Measurements from ENCODE around the gene SAMD11. TPM values are rescaled to one million over a fixed set of nuclear protein-coding genes. Genes with fewer than 3 reads are reported as not detected.

Gene SAMD11
- total RNA-seq, 1 donor from 2014 or later = not detected

DNA sequence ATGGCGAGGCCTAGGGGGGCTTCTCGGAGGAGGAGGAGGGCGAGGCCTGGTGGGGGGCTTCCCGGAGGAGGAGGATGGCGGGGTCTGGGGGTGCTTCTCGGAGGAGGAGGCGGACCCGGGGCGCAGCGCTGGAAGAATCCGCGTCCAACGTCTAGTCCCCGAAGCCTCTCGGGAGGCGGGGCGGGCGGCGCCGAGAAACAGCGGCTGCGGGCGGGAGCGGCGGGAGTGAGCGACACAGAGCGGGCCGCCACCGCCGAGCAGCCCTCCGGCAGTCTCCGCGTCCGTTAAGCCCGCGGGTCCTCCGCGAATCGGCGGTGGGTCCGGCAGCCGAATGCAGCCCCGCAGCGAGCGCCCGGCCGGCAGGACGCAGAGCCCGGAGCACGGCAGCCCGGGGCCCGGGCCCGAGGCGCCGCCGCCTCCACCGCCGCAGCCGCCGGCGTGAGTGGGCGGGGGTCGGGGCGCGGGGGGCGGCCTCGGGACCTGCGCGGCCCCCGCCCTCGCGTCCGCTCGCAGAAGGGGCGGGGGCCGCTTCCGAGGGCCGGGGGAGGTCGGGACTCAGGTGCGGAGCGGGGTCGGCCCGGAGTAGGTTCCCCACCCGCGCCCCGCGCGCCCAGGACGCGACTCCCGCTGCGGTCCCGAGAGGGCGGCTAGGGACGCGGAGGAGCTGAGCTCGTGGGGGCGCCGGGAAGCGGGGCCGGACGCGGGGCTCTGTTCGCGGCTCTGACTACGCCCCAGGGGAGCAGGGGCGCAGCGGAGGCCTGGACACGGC lies 36.8 kb downstream of the SAMD11 start, which contains the start of gene KLHL17:
TSS of gene KLHL17 (plus strand) at position 222 of the 769 bp plus-strand sequence. CDS start at position 332, 110 bp downstream.
- Mint-ChIP-seq H3K4me3 (peak within 1 kb of the TSS; percentile 89), H3K36me3 (ENCODE audit: low read depth) (peaks cover 26% of the 10 kb centered on the region), H3K27me3 (no peaks in the 10 kb centered on the region), H3K27ac (peak within 1 kb of the TSS; percentile 41), H3K9me3 (no peaks in the 10 kb centered on the region), H3K4me1 (peaks cover 25% of the 10 kb centered on the region)
- CTCF ChIA-PET = no interaction called here
- DNase-seq = peak; percentile 78
- POLR2A ChIA-PET = no interaction called here
- ATAC-seq (ENCODE audit: low read depth) = peak; percentile 63
- TF ChIP-seq, protein P1, sequence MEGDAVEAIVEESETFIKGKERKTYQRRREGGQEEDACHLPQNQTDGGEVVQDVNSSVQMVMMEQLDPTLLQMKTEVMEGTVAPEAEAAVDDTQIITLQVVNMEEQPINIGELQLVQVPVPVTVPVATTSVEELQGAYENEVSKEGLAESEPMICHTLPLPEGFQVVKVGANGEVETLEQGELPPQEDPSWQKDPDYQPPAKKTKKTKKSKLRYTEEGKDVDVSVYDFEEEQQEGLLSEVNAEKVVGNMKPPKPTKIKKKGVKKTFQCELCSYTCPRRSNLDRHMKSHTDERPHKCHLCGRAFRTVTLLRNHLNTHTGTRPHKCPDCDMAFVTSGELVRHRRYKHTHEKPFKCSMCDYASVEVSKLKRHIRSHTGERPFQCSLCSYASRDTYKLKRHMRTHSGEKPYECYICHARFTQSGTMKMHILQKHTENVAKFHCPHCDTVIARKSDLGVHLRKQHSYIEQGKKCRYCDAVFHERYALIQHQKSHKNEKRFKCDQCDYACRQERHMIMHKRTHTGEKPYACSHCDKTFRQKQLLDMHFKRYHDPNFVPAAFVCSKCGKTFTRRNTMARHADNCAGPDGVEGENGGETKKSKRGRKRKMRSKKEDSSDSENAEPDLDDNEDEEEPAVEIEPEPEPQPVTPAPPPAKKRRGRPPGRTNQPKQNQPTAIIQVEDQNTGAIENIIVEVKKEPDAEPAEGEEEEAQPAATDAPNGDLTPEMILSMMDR (IDR thresholded peaks at IDR 0.05) = no peak
- intact Hi-C loops (cut with micrococcal nuclease) = loop anchor here (5.0 kb wide), 1 partner anchor 53 kb away; no protein-coding TSS in a partner anchor

DNA sequence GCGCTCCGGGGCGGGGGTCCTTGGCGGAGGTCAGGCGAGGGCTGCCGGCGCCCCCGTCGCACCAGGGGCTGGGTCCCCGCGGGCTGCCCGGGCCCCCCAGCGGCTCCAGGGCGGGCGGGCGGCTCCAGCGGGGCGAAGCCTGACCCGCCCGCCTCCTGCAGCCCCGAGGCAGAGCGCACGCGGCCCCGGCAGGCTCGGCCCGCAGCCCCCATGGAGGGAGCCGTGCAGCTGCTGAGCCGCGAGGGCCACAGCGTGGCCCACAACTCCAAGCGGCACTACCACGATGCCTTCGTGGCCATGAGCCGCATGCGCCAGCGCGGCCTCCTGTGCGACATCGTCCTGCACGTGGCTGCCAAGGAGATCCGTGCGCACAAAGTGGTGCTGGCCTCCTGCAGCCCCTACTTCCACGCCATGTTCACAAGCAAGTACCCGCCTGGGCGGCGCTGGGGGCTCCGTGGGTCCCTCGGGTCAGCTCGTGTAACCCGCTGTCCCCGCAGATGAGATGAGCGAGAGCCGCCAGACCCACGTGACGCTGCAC lies 37.5 kb downstream of the SAMD11 start:
- intact Hi-C loops (cut with micrococcal nuclease) = loop anchor here (5.0 kb wide), 1 partner anchor 54 kb away; no protein-coding TSS in a partner anchor
- no peaks in the 10 kb centered on the region for H3K27me3 Mint-ChIP-seq
- no peak overlapping the region for H3K27ac Mint-ChIP-seq
- no peak for DNase-seq
- H3K9me3 Mint-ChIP-seq = no peaks in the 10 kb centered on the region
- peaks cover 27% of the 10 kb centered on the region for H3K4me1 Mint-ChIP-seq
- ChIA-PET CTCF (no interaction called here), POLR2A (no interaction called here)
- H3K36me3 Mint-ChIP-seq (ENCODE audit: low read depth) = peaks cover 20% of the 10 kb centered on the region
- TF ChIP-seq, protein P1 (IDR thresholded peaks at IDR 0.05) = no peak
- no peak for ATAC-seq (ENCODE audit: low read depth)
- peak overlapping the region; percentile 46 for H3K4me3 Mint-ChIP-seq

DNA sequence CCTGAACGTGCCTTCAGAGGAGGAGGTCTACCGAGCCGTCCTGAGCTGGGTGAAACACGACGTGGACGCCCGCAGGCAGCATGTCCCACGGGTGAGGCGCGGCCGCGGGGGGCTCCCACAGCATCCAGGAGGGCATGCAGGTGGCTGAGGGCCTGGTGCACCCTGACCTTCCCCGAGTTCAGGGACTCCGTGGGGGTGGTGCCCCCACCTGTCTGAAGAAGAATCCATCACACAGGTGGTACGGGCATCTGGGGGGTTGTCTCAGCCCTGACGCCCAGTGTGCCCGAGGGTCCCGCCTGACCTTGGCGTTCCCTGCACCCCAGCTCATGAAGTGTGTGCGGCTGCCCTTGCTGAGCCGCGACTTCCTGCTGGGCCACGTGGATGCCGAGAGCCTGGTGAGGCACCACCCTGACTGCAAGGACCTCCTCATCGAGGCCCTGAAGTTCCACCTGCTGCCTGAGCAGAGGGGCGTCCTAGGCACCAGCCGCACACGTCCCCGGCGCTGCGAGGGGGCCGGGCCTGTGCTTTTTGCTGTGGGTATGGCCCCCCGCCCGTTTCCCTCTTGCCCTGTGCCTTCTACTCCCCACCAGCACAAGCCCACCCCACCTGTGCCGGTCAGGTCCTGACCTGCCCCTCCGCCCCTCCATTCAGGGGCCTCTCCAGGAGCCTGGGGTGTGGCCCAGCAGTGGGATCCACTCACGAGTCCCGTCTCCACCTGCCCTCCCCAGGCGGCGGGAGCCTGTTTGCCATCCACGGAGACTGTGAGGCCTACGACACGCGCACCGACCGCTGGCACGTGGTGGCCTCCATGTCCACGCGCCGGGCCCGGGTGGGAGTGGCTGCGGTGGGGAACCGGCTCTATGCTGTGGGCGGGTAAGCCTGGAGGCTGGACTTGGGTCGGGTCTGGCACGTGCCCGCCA lies 38.9 kb downstream of the SAMD11 start:
- H3K27ac Mint-ChIP-seq = no peak overlapping the region
- H3K4me1 Mint-ChIP-seq = peaks cover 22% of the 10 kb centered on the region
- peak overlapping the region; percentile 67 for H3K4me3 Mint-ChIP-seq
- TF ChIP-seq, protein P1 (IDR thresholded peaks at IDR 0.05) = no peak
- ChIA-PET CTCF (no interaction called here), POLR2A (no interaction called here)
- H3K27me3 Mint-ChIP-seq = no peaks in the 10 kb centered on the region
- H3K36me3 Mint-ChIP-seq (ENCODE audit: low read depth) = peaks cover 5% of the 10 kb centered on the region
- ATAC-seq (ENCODE audit: low read depth) = no peak
- no peak for DNase-seq
- intact Hi-C loops (cut with micrococcal nuclease) = loop anchor here (5.0 kb wide), 1 partner anchor 55 kb away; no protein-coding TSS in a partner anchor
- no peaks in the 10 kb centered on the region for H3K9me3 Mint-ChIP-seq

DNA sequence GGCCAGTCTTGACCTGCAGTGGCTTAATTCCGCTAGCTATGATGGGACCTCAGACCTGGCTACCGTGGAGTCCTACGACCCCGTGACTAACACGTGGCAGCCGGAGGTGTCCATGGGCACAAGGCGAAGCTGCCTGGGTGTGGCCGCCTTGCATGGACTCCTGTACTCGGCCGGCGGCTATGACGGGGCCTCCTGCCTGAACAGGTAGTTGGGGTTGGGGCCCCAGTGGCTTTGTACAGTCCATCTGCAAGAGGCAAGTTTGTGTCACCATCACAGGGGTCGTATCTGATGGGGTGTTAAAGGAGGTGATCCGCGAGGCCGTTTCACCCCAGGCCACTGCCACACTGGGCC lies 39.6 kb downstream of the SAMD11 start:
- H3K4me3 Mint-ChIP-seq = no peak overlapping the region
- peaks cover 17% of the 10 kb centered on the region for H3K4me1 Mint-ChIP-seq
- TF ChIP-seq, protein P1 (IDR thresholded peaks at IDR 0.05) = no peak
- no peak overlapping the region for H3K27ac Mint-ChIP-seq
- no peaks in the 10 kb centered on the region for H3K9me3 Mint-ChIP-seq
- ATAC-seq (ENCODE audit: low read depth) = no peak
- peaks cover 3% of the 10 kb centered on the region for H3K36me3 Mint-ChIP-seq (ENCODE audit: low read depth)
- DNase-seq = no peak
- intact Hi-C loops (cut with micrococcal nuclease) = loop anchor here (5.0 kb wide), 1 partner anchor 56 kb away; no protein-coding TSS in a partner anchor
- H3K27me3 Mint-ChIP-seq = no peaks in the 10 kb centered on the region
- ChIA-PET CTCF (interaction anchor here (1.1 kb wide), 1 partner anchor 13 kb away, joined by 3 read pairs; no protein-coding TSS in a partner anchor), POLR2A (no interaction called here)
